ENCODE measurements around the gene GH1.
"Not testable (repeated sequence)": the region's sequence is repeated elsewhere in the genome, so short reads cannot be mapped to it uniquely, and the experiment has no call there.

GH1 gene

DNA sequence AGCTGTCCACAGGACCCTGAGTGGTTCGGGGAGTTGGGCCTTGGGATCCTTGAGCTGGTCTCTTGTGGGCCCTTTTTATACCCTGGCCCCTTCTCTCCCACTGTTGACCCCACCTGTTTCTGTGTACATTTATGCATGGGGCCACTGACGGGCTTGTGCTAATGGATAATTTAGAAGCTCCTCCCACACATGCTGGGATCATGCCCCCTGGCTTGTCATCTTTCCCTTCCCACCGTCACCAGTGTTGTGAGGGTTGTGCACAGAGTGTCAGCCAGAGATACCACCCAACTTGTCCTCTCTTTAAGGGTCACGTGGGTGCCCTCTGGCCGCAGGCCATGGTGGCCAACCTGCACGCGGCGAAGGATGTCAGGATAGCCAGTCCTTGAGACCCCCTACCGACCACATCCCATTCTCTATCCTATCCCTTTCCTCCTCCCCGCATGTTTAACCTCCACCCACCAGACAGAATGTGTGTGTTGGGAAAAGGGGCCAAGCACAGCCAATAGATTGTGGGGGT, at the start of gene GH1:
TSS of gene GH1 (minus strand) at position 51 of the 517 bp plus-strand sequence. CDS start 63 bp downstream, outside the sequence.
- H3K4me3 Mint-ChIP-seq, H3K27ac Mint-ChIP-seq, H3K9me3 Mint-ChIP-seq: not testable (repeated sequence)

DNA sequence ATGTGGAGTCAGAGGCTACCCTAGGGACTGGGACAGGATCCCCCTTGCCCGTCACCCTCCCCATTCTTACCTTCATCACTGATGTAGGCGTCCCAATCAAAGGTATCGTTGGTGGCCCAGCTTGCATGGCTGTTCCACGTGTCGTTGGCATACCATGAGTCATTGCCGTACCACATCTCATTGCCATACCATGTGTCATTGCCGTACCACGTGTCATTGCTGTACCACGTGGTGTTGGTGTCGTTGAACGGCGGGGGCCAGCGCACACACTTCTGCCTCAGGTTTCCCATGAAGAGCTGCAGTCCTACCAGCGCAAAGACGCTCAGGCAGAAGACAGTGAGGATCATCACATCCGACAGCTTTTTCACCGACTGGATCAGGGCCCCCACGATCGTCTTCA, 49.3 kb upstream of the GH1 start:
- H3K4me3 Mint-ChIP-seq: no peak overlapping the region
- no peaks in the 10 kb centered on the region for H3K27me3 Mint-ChIP-seq
- H3K4me1 Mint-ChIP-seq: peaks cover 22% of the 10 kb centered on the region
- DNase-seq (peak; percentile 25), ATAC-seq (peak; percentile 30)
- no peaks in the 10 kb centered on the region for H3K9me3 Mint-ChIP-seq
- no peaks in the 10 kb centered on the region for H3K36me3 Mint-ChIP-seq (ENCODE audit: low read depth)
- no peak overlapping the region for H3K27ac Mint-ChIP-seq

More for the DNA sequence above, at the start of gene GH1:
- ATAC-seq; H3K27me3 Mint-ChIP-seq; DNase-seq; H3K36me3 Mint-ChIP-seq (ENCODE audit: low read depth): not testable (repeated sequence)
- peaks cover 19% of the 10 kb centered on the region for H3K4me1 Mint-ChIP-seq

DNA sequence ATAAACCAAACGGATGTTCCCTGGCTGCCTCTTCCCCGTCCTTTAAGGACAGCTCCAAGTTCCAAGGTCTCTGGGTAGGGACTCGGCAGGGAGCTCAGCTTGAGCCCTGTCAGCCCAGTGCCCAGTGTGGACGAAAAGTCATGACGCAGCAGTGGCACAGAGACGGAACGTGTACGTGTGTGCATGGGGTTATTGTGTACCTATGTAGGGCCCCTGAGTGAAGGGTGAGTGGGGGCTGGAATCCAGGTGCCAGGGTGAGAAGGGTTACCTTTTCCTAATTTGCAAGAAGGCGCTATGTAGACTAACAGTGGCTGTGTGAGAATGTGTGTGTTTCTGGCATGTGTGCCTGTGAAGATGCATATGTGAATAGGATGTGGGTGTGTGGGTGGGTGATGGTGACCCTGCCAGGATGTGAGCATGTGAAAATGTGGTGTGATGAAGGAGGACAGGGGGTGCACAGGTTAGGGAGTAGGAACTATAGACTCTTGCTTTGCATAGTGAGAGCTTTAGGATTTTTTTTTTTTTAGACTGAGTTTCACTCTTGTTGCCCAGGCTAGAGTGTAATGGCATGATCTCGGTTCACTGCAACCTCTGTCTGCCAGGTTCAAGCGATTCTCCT, 48.1 kb upstream of the GH1 start:
- Mint-ChIP-seq H3K36me3 (ENCODE audit: low read depth) (no peaks in the 10 kb centered on the region), H3K27me3 (no peaks in the 10 kb centered on the region), H3K4me3 (no peak overlapping the region), H3K27ac (peak overlapping the region; percentile 16), H3K9me3 (no peaks in the 10 kb centered on the region), H3K4me1 (peaks cover 23% of the 10 kb centered on the region)
- ATAC-seq (peak; percentile 77), DNase-seq (peak; percentile 26)

DNA sequence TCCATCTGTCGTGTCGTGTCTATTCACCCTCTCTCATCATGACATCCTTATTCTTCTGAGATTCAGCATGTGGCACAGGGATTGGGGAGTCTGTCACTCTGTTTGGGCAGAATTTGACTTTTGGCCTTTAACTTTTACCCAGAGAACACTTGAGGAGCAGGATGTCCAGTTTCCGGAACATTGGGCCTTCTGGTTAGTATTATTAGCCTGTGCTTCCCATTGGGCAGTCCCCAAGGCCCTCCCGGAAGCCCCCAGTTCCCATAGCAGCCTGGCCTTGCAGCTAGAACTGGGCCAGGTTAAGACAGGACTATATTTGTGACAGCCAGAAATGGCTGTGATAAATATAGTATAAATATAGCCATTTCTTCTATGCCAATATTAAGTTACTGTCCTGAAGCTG, 44.5 kb upstream of the GH1 start:
- ATAC-seq (no peak), DNase-seq (no peak)
- H3K27ac Mint-ChIP-seq: no peak overlapping the region
- H3K36me3 Mint-ChIP-seq (ENCODE audit: low read depth): no peaks in the 10 kb centered on the region
- no peaks in the 10 kb centered on the region for H3K9me3 Mint-ChIP-seq
- no peak overlapping the region for H3K4me3 Mint-ChIP-seq
- H3K27me3 Mint-ChIP-seq: no peaks in the 10 kb centered on the region
- peaks cover 22% of the 10 kb centered on the region for H3K4me1 Mint-ChIP-seq

DNA sequence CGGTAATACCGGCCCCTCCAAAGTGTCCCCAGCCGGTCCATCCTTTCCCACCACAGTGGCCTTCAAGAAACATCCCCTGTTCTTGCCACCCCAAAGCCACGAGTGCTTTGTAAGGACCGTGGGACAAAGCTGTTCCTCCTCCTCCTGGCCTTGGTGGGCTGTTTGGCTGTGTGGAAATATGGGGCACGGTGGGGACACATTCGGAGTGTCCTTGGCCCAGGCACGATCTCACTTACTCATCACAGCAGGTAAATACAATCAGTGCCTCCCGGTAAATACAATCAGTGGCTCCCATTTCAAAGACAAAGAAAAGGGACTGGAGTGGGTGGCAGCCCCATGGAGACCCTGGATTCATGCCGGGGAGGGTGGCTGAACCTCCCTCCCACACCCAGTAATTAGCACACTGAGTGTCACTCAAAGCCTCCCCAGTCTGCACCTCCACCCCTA, 43.7 kb upstream of the GH1 start:
- ATAC-seq (no peak), DNase-seq (no peak)
- Mint-ChIP-seq H3K27ac (no peak overlapping the region), H3K36me3 (ENCODE audit: low read depth) (no peaks in the 10 kb centered on the region), H3K9me3 (no peaks in the 10 kb centered on the region), H3K27me3 (no peaks in the 10 kb centered on the region), H3K4me1 (peaks cover 15% of the 10 kb centered on the region), H3K4me3 (no peak overlapping the region)

DNA sequence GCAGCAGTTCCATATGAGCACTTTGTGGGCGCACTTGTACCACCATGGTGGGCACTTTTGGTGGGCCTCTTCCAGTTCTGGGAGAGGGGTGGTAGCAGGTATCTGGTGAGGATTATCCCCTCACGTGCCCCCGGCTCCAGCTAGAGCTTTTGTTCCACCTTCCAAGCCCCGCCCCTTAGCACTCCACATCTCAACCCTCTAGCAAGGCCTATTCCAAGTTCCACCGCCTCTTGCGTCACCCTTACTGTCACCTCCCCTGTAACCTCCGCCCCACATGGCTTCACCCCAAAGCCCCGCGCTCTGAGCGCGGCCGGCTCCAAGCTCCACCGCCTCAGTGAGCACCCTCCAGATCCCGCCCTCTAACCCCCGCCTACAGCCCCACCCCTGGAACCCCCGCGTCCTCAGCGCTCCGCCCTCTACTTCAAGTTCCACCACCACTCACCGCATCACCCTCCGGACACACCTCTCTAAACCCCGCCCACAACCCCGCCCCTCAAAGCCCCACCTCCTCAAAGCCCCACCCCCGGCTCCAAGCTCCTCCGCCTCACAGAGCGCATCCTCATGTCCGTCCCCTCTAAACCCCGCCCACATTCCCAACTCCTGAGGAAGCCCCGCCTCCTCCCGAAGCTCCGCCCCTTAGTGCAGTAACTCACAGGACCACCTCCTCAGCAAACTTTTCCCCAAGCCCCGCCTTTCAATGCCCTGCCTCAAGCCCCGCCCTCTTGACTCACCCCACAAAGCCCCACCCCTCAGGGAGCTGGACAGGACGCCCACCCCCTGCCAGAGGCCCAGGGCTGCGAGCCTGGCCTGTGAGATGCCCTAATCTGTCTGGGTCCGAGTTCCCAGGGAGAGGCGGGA, 42.9 kb upstream of the GH1 start:
- H3K9me3 Mint-ChIP-seq: no peaks in the 10 kb centered on the region
- H3K4me3 Mint-ChIP-seq: peak overlapping the region; percentile 38
- H3K27ac Mint-ChIP-seq: no peak overlapping the region
- no peaks in the 10 kb centered on the region for H3K27me3 Mint-ChIP-seq
- ATAC-seq (peak; percentile 55), DNase-seq (peak; percentile 47)
- peaks cover 8% of the 10 kb centered on the region for H3K4me1 Mint-ChIP-seq
- H3K36me3 Mint-ChIP-seq (ENCODE audit: low read depth): no peaks in the 10 kb centered on the region

DNA sequence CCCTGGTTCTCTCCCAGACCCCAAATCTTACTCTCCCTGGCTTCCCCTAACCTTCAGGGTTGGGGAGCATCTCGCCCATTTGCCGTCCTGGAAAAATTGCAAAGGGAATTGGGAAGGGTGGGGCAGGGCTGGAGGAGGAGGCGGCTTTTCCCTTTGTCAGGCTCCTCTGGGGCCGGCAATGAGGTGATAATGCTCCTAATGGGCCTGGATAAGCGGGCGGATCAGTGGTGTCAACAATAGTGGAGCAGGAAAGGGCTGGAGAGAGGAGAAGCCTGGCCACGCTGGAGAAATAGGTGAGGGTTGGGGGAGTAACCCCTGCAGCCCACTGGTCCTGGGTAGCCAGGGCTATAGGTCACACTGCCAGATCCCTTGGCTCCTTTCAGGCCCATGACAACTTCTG, 41.8 kb upstream of the GH1 start:
- Mint-ChIP-seq H3K27me3 (no peaks in the 10 kb centered on the region), H3K4me3 (no peak overlapping the region), H3K27ac (no peak overlapping the region), H3K4me1 (peaks cover 4% of the 10 kb centered on the region), H3K9me3 (no peaks in the 10 kb centered on the region), H3K36me3 (ENCODE audit: low read depth) (no peaks in the 10 kb centered on the region)
- ATAC-seq: no peak
- DNase-seq: no peak

DNA sequence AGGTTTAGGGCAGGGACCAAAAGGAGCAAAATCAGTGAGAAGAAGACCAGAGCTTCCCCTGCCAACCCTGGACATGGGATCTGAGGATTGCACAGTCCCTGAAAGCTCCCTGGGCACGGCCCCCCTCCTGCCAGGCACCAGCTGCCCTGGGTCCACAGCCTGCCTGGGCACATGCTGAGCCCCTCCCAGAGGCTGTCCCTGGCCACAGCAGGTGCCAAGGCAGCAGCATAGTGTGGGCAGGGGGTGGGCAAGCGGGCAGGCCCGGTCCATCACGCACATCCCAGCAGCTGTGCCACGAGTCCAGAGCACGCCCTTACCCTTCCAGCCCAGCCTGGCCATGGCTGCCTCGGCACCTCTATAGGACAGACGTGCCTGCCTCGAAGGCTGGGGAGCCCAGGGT, 41.4 kb upstream of the GH1 start:
- no peaks in the 10 kb centered on the region for H3K27me3 Mint-ChIP-seq
- DNase-seq (no peak), ATAC-seq (no peak)
- H3K4me1 Mint-ChIP-seq: peaks cover 7% of the 10 kb centered on the region
- H3K27ac Mint-ChIP-seq: no peak overlapping the region
- no peaks in the 10 kb centered on the region for H3K36me3 Mint-ChIP-seq (ENCODE audit: low read depth)
- H3K9me3 Mint-ChIP-seq: no peaks in the 10 kb centered on the region
- H3K4me3 Mint-ChIP-seq: no peak overlapping the region

DNA sequence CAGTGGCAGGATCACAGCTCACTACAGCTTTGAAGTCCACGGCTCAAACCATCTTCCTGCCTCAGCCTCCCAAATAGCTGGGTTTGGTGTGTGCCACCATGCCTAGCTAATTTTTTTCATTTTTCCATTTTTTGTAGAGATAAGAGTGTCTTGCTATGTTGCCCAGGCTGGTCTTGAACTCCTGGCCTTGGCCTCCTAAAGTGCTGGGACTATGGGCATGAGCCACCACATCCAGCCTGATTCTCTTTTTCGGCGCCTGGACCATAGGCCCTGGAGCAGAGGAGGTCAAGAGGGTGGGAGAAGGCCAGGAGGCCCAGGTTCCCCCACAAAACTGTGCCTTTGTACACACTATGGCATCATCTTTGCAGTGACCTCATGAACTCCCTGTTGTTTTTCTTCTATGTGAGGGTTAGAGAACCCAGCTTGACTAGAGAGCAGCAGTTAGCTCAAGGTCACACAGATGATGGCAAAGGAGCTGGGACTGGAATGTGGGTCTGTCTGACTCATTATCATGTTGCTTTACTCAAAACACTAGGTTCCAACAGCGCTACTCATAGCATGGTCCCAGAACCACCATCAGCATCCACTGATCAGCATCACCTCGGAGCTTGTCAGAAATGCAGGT, 37.8 kb upstream of the GH1 start:
- Mint-ChIP-seq H3K27ac (no peak overlapping the region), H3K4me1 (peaks cover 24% of the 10 kb centered on the region), H3K36me3 (ENCODE audit: low read depth) (no peaks in the 10 kb centered on the region), H3K27me3 (no peaks in the 10 kb centered on the region), H3K4me3 (no peak overlapping the region), H3K9me3 (no peaks in the 10 kb centered on the region)
- no peak for ATAC-seq
- DNase-seq: no peak

DNA sequence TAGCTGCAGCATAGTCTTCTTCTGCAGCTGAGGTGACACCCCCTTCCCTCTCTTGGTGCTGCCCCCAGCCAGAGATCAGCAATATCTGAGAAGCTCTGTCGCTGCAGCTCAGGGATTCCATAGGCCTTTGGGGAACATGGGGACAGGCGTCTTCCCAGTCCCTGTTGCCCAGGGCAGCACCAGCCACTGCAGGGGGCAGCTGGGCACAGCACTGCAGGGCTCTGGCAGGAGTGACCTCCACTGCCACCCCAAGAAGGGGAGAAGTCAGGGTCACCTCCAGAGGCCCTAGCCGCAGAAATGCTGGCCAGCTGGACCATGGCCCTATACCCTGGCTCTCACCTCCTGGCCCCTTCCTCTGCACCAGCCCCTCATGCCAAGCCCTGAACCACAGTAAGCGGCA, 37.2 kb upstream of the GH1 start:
- H3K36me3 Mint-ChIP-seq (ENCODE audit: low read depth): no peaks in the 10 kb centered on the region
- H3K27me3 Mint-ChIP-seq: no peaks in the 10 kb centered on the region
- no peak overlapping the region for H3K4me3 Mint-ChIP-seq
- no peak for DNase-seq
- no peaks in the 10 kb centered on the region for H3K9me3 Mint-ChIP-seq
- no peak for ATAC-seq
- no peak overlapping the region for H3K27ac Mint-ChIP-seq
- H3K4me1 Mint-ChIP-seq: peaks cover 25% of the 10 kb centered on the region

DNA sequence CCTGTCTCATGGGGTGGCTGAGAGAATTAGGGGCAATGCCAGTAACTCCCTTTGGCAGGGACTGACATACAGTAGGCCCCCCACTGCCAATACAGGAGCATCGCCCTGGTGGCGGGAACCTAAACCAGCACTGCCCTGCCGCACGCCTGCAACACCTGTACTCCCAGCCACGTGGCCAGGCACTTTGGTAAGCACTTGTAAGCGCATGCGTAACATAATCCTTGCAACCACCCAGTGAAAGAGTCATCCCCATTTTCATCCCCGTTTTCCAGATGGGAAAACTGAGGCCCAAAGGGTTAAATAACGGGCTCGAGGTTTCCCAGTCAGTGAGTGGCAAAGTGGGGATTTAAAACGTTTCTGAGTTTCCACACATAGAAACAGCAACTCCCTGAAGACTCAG, 36.6 kb upstream of the GH1 start:
- Mint-ChIP-seq H3K4me1 (peaks cover 25% of the 10 kb centered on the region), H3K4me3 (no peak overlapping the region), H3K9me3 (no peaks in the 10 kb centered on the region), H3K27me3 (no peaks in the 10 kb centered on the region), H3K27ac (no peak overlapping the region), H3K36me3 (ENCODE audit: low read depth) (no peaks in the 10 kb centered on the region)
- no peak for DNase-seq
- ATAC-seq: no peak

DNA sequence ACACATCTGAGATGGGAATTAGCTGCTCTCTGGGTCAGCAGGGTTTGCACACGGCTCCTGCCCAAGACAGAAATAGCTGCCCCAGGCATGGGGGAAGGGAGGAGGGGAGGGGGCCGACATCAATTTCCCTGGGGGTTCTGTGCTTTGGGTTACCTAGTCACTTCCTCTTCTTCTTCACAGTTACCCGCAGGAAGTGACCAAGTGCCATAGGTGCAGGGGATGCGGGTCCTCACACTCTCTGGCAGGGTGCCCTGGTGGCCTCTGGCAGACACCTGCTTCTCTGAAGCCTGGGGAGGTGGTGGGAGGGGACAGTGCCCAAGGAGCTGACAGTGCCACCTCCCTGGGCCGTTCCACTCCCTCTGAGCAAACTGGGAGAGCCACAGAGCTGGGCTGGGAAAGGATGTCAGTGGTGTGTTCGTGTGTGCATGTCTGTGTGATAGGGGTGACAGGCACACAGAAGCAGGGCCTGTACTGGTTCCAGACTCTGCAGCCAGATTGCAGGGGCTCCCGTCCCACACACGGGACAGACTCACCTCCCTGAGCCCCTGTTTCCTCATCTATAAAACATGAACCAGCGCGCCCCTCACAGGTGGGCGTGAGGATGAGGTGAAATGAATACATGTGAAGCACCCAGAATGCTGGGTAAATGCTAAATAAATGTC, 35.9 kb upstream of the GH1 start:
- Mint-ChIP-seq H3K36me3 (ENCODE audit: low read depth) (no peaks in the 10 kb centered on the region), H3K4me3 (no peak overlapping the region), H3K4me1 (peaks cover 25% of the 10 kb centered on the region), H3K27ac (peak overlapping the region; percentile 50), H3K27me3 (no peaks in the 10 kb centered on the region), H3K9me3 (no peaks in the 10 kb centered on the region)
- ATAC-seq (peak; percentile 73), DNase-seq (peak; percentile 39)

DNA sequence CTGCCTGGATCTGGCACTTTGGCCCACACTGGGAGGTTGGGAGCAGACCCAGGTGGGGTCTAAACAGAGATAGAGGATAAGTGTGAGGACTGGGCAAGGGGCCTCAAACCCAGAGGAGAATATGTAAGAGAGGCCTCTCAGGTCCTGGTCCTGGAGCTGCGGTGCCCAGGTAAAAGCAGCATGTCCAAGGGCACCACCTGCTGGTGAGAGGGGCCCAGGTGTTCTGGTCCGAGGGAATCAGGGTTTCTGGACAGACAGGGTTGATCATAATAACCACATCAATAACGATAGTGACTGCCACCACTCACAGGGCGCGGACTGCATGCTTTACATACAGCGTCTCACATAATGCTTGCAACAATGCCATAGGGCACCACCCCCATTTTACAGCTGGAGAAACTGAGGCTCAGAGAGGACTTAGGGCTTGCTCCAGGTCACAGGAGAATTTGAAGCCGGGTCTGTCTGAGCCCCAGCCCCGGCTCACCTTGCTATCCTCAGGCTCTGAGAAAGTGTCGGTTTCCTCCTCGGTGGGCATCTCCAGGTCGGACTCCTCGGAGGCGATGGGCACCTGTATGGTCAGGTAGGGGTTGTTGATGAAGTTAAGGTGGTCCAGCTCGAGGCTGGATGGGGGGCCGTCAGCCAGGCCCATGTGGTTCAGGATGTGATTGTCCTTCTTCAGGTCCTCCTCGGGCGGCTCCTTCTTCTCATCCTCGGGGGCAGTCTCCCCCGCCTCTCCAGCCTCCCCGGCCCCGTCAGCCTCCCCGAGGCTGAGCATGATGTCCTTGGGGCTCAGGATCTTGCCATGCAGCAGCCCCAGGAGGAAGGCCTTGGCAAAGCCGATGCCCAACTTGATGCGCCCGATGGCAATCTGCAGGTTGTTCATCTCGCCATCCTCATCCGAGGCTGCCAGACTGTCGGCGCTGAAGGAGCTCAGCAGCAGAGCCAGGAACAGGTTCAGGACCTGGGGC, 32.6 kb upstream of the GH1 start:
- H3K4me1 Mint-ChIP-seq: peaks cover 32% of the 10 kb centered on the region
- no peak overlapping the region for H3K4me3 Mint-ChIP-seq
- H3K9me3 Mint-ChIP-seq: no peaks in the 10 kb centered on the region
- no peaks in the 10 kb centered on the region for H3K36me3 Mint-ChIP-seq (ENCODE audit: low read depth)
- ATAC-seq (no peak), DNase-seq (peak; percentile 44)
- H3K27ac Mint-ChIP-seq: no peak overlapping the region
- no peaks in the 10 kb centered on the region for H3K27me3 Mint-ChIP-seq

Measured in activated naive CD8-positive, alpha-beta T cell treated with anti-CD3 and anti-CD28 coated beads, Interleukin-2, amount 50 U/mL, for 24 hours (primary cell).